ENCODE results near the gene PROK1. TPM values are rescaled to one million over a fixed set of nuclear protein-coding genes. Genes with fewer than 3 reads are reported as not detected.
A peak's percentile ranks its signal among the peaks of the same experiment; 100 is the strongest.

Gene PROK1
- not detected in 2 replicates for total RNA-seq
- not detected for total RNA-seq (2013)
- polyA plus RNA-seq, result 0.25 TPM in 1 of 2 replicates, not detected in the other
- polyA minus RNA-seq, result not detected in 2 replicates

- H2AFZ ChIP-seq (ENCODE audit: insufficient read depth, low read depth, low read length, poor library complexity, severe bottlenecking), result no peak within 1 kb of the TSS
- Mint-ChIP-seq H3K27ac (no peak within 1 kb of the TSS), H3K9me3 (ENCODE audit: insufficient read depth) (no peaks in the 10 kb centered on the region), H3K4me1 (no peaks in the 10 kb centered on the region), H3K4me3 (no peak within 1 kb of the TSS), H3K27me3 (peaks cover 17% of the 10 kb centered on the region)
- DNase-seq, result no peak
- WGBS (ENCODE audit: insufficient coverage), result 91% methylated on average over 8 of the region's 8 CpGs
- H3K4me3 ChIP-seq (ENCODE audit: control extremely low read depth in 1 of 5, extremely low read depth in 1 of 5, insufficient read depth in 1 of 5, low read depth in 2 of 5, low read length in 4 of 5), result no peak within 1 kb of the TSS
- H3K36me3 ChIP-seq (replicated peaks in 1 of 2; ENCODE audit: control extremely low read depth in 1 of 2, control insufficient read depth in 1 of 2, extremely low read depth in 1 of 2, insufficient read depth in 2 of 2, low read length in 1 of 2), result no peaks in the 10 kb centered on the region
- no peak for ATAC-seq (ENCODE audit: low read depth)
- CTCF ChIA-PET, result interaction anchor here (1.7 to 23.1 kb wide), 3 partner anchors 10 to 247 kb away, joined by 3 to 837 read pairs (median 15); partner anchors contain the start of gene KCNC4
- H3K79me2 ChIP-seq (ENCODE audit: control insufficient read depth, insufficient read depth, low read length), result no peaks in the 10 kb centered on the region
- H3K27me3 ChIP-seq (replicated peaks in 1 of 4; ENCODE audit: control extremely low read depth in 1 of 4, control insufficient read depth in 3 of 4, insufficient read depth in 4 of 4, low read length in 3 of 4), result no peaks in the 10 kb centered on the region
- intact Hi-C loops (cut with micrococcal nuclease), result no loop called here
- no peak within 1 kb of the TSS for H3K27ac ChIP-seq (ENCODE audit: low read length in 2 of 2)
- H3K9me3 ChIP-seq (ENCODE audit: control extremely low read depth in 1 of 3, control insufficient read depth in 2 of 3, insufficient read depth in 1 of 3, low read length in 2 of 3), result no peaks in the 10 kb centered on the region
- H3K4me2 ChIP-seq (replicated peaks; ENCODE audit: low read depth, low read length, poor library complexity, severe bottlenecking), result no peak within 1 kb of the TSS
- H3K4me1 ChIP-seq (ENCODE audit: control insufficient read depth in 2 of 2, insufficient read depth in 2 of 2, low read length in 2 of 2), result no peaks in the 10 kb centered on the region
- POLR2A ChIA-PET, result no interaction called here
- no peak within 1 kb of the TSS for H3K9ac ChIP-seq (ENCODE audit: low read length)
- H4K20me1 ChIP-seq (ENCODE audit: control insufficient read depth, insufficient read depth, low read length, poor library complexity, severe bottlenecking), result no peaks in the 10 kb centered on the region
- TF ChIP-seq CTCF (IDR thresholded peaks at IDR 0.05), result no peak
- TF ChIP-seq EZH2 (IDR thresholded peaks at IDR 0.05; ENCODE audit: borderline replicate concordance, insufficient read depth, low read depth, low read length, poor library complexity, severe bottlenecking), result no peak
Observed at GRCh38 chr1:110450929-110451328, at the start of gene PROK1. TSS of gene PROK1 (plus strand) at chr1:110451149. CDS start at chr1:110451217, 68 bp downstream.

GRCh38 chr1:110403805-110404204 is 47.1 kb upstream of the PROK1 start:
- no peak overlapping the region for H3K4me3 ChIP-seq (ENCODE audit: control extremely low read depth in 1 of 5, extremely low read depth in 1 of 5, insufficient read depth in 1 of 5, low read depth in 2 of 5, low read length in 4 of 5)
- peaks cover 31% of the 10 kb centered on the region for H3K79me2 ChIP-seq (ENCODE audit: control insufficient read depth, insufficient read depth, low read length)
- no peak overlapping the region for H3K27ac ChIP-seq (ENCODE audit: low read length in 2 of 2)
- H3K4me2 ChIP-seq (replicated peaks; ENCODE audit: low read depth, low read length, poor library complexity, severe bottlenecking), result no peak overlapping the region
- no peaks in the 10 kb centered on the region for H4K20me1 ChIP-seq (ENCODE audit: control insufficient read depth, insufficient read depth, low read length, poor library complexity, severe bottlenecking)
- TF ChIP-seq EZH2 (IDR thresholded peaks at IDR 0.05; ENCODE audit: borderline replicate concordance, insufficient read depth, low read depth, low read length, poor library complexity, severe bottlenecking) (no peak), CTCF (IDR thresholded peaks at IDR 0.05) (no peak)
- DNase-seq, result no peak
- Mint-ChIP-seq H3K9me3 (ENCODE audit: insufficient read depth) (no peaks in the 10 kb centered on the region), H3K4me1 (peaks cover 19% of the 10 kb centered on the region), H3K27ac (peak overlapping the region; percentile 10), H3K4me3 (no peak overlapping the region), H3K27me3 (no peaks in the 10 kb centered on the region)
- WGBS (ENCODE audit: insufficient coverage), result 100% methylated on average over 1 of the region's 5 CpGs
- peaks cover 8 to 55% of the 10 kb centered on the region in 2 experiments for H3K36me3 ChIP-seq (replicated peaks in 1 of 2; ENCODE audit: control extremely low read depth in 1 of 2, control insufficient read depth in 1 of 2, extremely low read depth in 1 of 2, insufficient read depth in 2 of 2, low read length in 1 of 2)
- H2AFZ ChIP-seq (ENCODE audit: insufficient read depth, low read depth, low read length, poor library complexity, severe bottlenecking), result no peak overlapping the region
- intact Hi-C loops (cut with micrococcal nuclease), result no loop called here
- H3K4me1 ChIP-seq (ENCODE audit: control insufficient read depth in 2 of 2, insufficient read depth in 2 of 2, low read length in 2 of 2), result peaks cover 17 to 19% of the 10 kb centered on the region in 2 donors
- H3K27me3 ChIP-seq (replicated peaks in 1 of 4; ENCODE audit: control extremely low read depth in 1 of 4, control insufficient read depth in 3 of 4, insufficient read depth in 4 of 4, low read length in 3 of 4), result no peaks in the 10 kb centered on the region
- no peak for ATAC-seq (ENCODE audit: low read depth)
- CTCF ChIA-PET, result interaction anchor here (1.2 to 11.1 kb wide), 7 partner anchors 9 to 91 kb away, joined by 3 to 257 read pairs (median 7); partner anchors contain the start of gene RBM15
- H3K9ac ChIP-seq (ENCODE audit: low read length), result no peak overlapping the region
- POLR2A ChIA-PET, result no interaction called here
- no peaks in the 10 kb centered on the region for H3K9me3 ChIP-seq (ENCODE audit: control extremely low read depth in 1 of 3, control insufficient read depth in 2 of 3, insufficient read depth in 1 of 3, low read length in 2 of 3)

Measured in B cell (primary cell).